Activated naive CD8-positive, alpha-beta T cell treated with anti-CD3 and anti-CD28 coated beads, Interleukin-2, amount 50 U/mL, for 24 hours (primary cell): Measurements from ENCODE around the gene SHISA7.
A peak's percentile ranks its signal among the peaks of the same experiment; 100 is the strongest.

Experiments used
- ATAC-seq: fragments of 150-1000 bp; cut with Tn5 transposase; one replicate; pipeline ENCODE4 v1.10.0; 2021
- DNase-seq: peaks from one replicate; pipeline ENCODE4 v3.0.0; 2021
- H3K27ac Mint-ChIP-seq: one replicate; pipeline ENCODE4 v1.8.0; 2021; ENCODE audit warnings: mild to moderate bottlenecking, mixed read lengths
- H3K27me3 Mint-ChIP-seq: one replicate; pipeline ENCODE4 v1.8.0; 2021; ENCODE audit warnings: mixed read lengths
- H3K36me3 Mint-ChIP-seq: one replicate; pipeline ENCODE4 v1.8.0; 2021; ENCODE audit warnings: low read depth, mixed read lengths
- H3K4me1 Mint-ChIP-seq: one replicate; pipeline ENCODE4 v1.8.0; 2021; ENCODE audit warnings: mixed read lengths
- H3K4me3 Mint-ChIP-seq: one replicate; pipeline ENCODE4 v1.8.0; 2021; ENCODE audit warnings: mild to moderate bottlenecking, moderate library complexity, mixed read lengths
- H3K9me3 Mint-ChIP-seq: one replicate; pipeline ENCODE4 v1.8.0; 2021; ENCODE audit warnings: mixed read lengths

The SHISA7 gene

GRCh38 chr19:55443045-55443823, at the start of gene SHISA7:
Gene SHISA7, minus strand, starts transcription at chr19:55443300. Its CDS starts 437 bp downstream, at chr19:55442863.
- no peak within 1 kb of the TSS for H3K4me3 Mint-ChIP-seq
- H3K4me1 Mint-ChIP-seq: peaks cover 15% of the 10 kb centered on the region
- peaks cover 70% of the 10 kb centered on the region for H3K27me3 Mint-ChIP-seq
- H3K27ac Mint-ChIP-seq: no peak within 1 kb of the TSS
- ATAC-seq: no peak
- DNase-seq: no peak
- H3K9me3 Mint-ChIP-seq: no peaks in the 10 kb centered on the region
- H3K36me3 Mint-ChIP-seq: no peaks in the 10 kb centered on the region

- no peaks in the 10 kb centered on the region for H3K36me3 Mint-ChIP-seq
- DNase-seq (no peak), ATAC-seq (no peak)
- no peaks in the 10 kb centered on the region for H3K9me3 Mint-ChIP-seq
- H3K27ac Mint-ChIP-seq: no peak overlapping the region
- H3K4me3 Mint-ChIP-seq: no peak overlapping the region
- H3K27me3 Mint-ChIP-seq: peaks cover 16% of the 10 kb centered on the region
- H3K4me1 Mint-ChIP-seq: peaks cover 6% of the 10 kb centered on the region
Observed at GRCh38 chr19:55492362-55492944, 49.4 kb upstream of the SHISA7 start.

- no peak overlapping the region for H3K4me3 Mint-ChIP-seq
- no peaks in the 10 kb centered on the region for H3K36me3 Mint-ChIP-seq
- peaks cover 13% of the 10 kb centered on the region for H3K4me1 Mint-ChIP-seq
- no peaks in the 10 kb centered on the region for H3K9me3 Mint-ChIP-seq
- no peak for ATAC-seq
- DNase-seq: no peak
- peaks cover 16% of the 10 kb centered on the region for H3K27me3 Mint-ChIP-seq
- no peak overlapping the region for H3K27ac Mint-ChIP-seq
Observed at GRCh38 chr19:55491546-55492360, 48.7 kb upstream of the SHISA7 start.

- no peaks in the 10 kb centered on the region for H3K9me3 Mint-ChIP-seq
- no peak overlapping the region for H3K4me3 Mint-ChIP-seq
- DNase-seq (no peak), ATAC-seq (no peak)
- no peak overlapping the region for H3K27ac Mint-ChIP-seq
- peaks cover 17% of the 10 kb centered on the region for H3K4me1 Mint-ChIP-seq
- H3K27me3 Mint-ChIP-seq: peaks cover 16% of the 10 kb centered on the region
- H3K36me3 Mint-ChIP-seq: no peaks in the 10 kb centered on the region
Observed at GRCh38 chr19:55490478-55491432, 47.7 kb upstream of the SHISA7 start.

GRCh38 chr19:55489711-55490477, 46.8 kb upstream of the SHISA7 start:
- ATAC-seq: no peak
- no peak overlapping the region for H3K27ac Mint-ChIP-seq
- H3K4me3 Mint-ChIP-seq: no peak overlapping the region

GRCh38 chr19:55488986-55489710, 46.0 kb upstream of the SHISA7 start:
- no peak for ATAC-seq
- peaks cover 10% of the 10 kb centered on the region for H3K27me3 Mint-ChIP-seq
- no peak overlapping the region for H3K27ac Mint-ChIP-seq
- peaks cover 19% of the 10 kb centered on the region for H3K4me1 Mint-ChIP-seq
- no peaks in the 10 kb centered on the region for H3K9me3 Mint-ChIP-seq
- H3K36me3 Mint-ChIP-seq: no peaks in the 10 kb centered on the region
- DNase-seq: no peak
- H3K4me3 Mint-ChIP-seq: no peak overlapping the region

More at GRCh38 chr19:55489711-55490477, 46.8 kb upstream of the SHISA7 start:
- H3K36me3 Mint-ChIP-seq: no peaks in the 10 kb centered on the region
- DNase-seq: no peak
- no peaks in the 10 kb centered on the region for H3K9me3 Mint-ChIP-seq
- peaks cover 16% of the 10 kb centered on the region for H3K27me3 Mint-ChIP-seq
- H3K4me1 Mint-ChIP-seq: peaks cover 19% of the 10 kb centered on the region

DNA sequence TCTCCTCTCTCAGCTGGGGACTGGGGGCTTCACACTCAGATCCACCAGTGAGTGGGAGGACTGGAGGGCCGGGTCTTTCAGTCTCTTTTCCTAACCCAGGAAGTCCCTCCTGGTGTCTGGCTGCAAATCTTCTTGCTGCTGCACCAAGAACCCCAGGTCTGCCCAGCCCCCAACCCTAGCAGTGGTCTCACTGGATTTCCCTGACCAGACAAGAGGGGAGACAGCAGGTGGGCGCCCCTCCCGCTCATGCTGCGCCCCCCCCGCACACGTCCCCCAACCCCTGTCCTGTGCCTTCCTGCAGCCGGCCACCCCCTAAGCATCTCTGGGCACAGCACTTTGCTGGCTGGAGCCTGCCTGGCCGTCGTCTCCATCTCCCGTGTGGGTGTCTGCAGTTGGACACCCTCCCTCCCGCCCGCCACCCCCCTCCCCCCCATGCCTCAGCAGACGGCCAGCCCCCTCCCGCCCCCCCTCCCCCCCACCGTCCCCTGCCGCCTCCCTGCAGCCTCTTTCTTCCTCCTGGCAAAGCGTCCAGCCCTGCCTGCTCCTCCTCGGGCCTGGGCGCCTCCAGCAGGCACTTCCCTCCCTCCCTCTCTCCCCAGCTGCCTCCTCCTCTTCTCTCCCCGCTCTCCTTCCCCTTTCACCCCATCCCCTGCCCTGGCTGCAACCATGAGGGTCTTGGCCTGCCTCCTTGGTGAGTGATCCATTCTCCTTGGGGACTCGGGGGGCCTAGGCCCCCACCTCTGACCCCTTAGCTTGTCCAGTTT, 45.0 kb upstream of the SHISA7 start, which contains the start of gene SSC5D:
Gene SSC5D, plus strand, starts transcription at position 513 of the 764 bp plus-strand sequence. Its CDS starts 154 bp downstream, at position 667.
- H3K36me3 Mint-ChIP-seq: no peaks in the 10 kb centered on the region
- peak within 1 kb of the TSS; percentile 65 for H3K4me3 Mint-ChIP-seq
- peak; percentile 2 for ATAC-seq
- H3K27me3 Mint-ChIP-seq: peaks cover 8% of the 10 kb centered on the region
- DNase-seq: no peak
- H3K4me1 Mint-ChIP-seq: peaks cover 19% of the 10 kb centered on the region
- H3K27ac Mint-ChIP-seq: peak within 1 kb of the TSS; percentile 80
- H3K9me3 Mint-ChIP-seq: no peaks in the 10 kb centered on the region

DNA sequence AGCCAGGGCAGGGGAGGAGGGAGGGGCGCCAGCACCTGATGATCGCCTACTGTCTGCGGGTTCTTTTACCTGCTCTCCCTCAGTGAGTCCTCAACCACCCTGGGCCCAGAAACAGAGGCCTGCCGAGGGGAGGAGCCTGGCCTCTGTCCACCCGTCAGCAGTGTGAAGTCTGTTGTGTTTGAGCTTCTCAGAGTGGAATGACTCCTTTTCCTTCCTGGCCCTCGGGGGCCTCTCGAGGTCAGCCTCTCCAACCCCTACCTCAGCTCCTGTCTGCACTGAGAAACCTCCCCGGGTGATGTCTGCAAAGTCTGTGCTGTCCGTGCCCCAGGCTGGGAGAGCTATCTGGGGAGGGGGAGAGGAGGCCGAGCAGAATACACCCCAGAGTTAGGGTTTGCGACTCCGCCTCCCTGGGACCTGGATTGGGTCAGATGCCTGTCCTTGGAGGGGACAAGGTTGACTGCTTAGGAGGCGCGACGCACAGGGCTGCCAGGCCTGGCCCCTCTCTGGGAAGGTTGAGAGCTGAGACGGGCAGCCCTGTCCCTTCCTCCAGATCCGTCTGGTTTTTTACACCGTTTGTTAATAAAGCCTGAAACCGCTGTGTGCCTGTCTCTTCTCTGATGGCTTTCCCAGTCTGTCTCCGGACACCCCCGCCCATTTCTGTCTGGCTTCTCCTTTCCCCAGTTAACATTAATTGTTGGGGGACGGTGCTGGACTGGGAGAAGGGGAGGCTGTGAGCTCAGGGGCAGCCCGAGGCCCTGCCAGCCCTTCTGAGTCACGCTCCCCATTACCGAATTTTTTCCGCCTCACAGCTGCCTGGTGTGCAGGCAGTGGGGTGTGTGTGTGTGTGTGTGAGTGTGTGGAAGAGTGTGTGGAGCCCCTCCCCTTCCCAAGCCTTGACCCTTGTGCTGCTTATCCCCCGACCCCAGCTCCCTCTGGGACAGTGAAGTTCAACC, 44.1 kb upstream of the SHISA7 start:
- peak; percentile 74 for ATAC-seq
- Mint-ChIP-seq H3K9me3 (no peaks in the 10 kb centered on the region), H3K36me3 (no peaks in the 10 kb centered on the region), H3K4me3 (peak overlapping the region; percentile 65), H3K4me1 (peaks cover 19% of the 10 kb centered on the region), H3K27ac (peak overlapping the region; percentile 80), H3K27me3 (peaks cover 6% of the 10 kb centered on the region)
- peak; percentile 79 for DNase-seq

- no peaks in the 10 kb centered on the region for H3K27me3 Mint-ChIP-seq
Observed at GRCh38 chr19:55486043-55486970, 43.2 kb upstream of the SHISA7 start.

DNA sequence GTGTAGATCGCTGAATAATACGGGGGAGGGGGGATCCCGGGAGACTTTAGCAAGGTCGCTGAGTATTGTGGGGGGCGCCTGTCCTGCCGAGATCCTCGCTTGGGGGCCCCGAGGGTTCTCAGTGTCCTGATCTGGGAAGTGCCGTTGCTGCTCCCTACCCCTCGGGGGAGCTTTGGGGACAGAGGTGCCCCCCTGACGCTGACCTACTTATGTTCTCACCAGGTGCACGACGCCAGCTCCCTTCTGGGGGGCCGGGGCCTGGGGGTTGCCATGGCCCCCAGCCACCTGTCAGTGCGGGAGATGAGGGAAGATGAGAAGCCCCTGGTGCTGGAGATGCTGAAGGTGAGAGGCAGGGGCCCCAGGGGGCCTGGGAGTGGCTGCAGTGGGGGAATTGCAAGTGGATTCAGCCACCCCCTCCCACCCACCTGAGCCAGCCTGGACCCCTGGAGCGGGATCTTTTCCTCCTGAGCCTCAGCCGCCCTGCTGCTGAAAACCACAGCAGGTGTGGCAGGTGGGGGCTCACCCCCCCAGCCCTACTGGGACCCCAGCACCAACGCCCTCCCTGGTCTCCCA, 42.4 kb upstream of the SHISA7 start:
- Mint-ChIP-seq H3K4me3 (peak overlapping the region; percentile 78), H3K9me3 (no peaks in the 10 kb centered on the region), H3K36me3 (no peaks in the 10 kb centered on the region), H3K4me1 (peaks cover 19% of the 10 kb centered on the region), H3K27me3 (no peaks in the 10 kb centered on the region), H3K27ac (peak overlapping the region; percentile 81)
- DNase-seq (no peak), ATAC-seq (peak; percentile 5)

More at GRCh38 chr19:55486043-55486970, 43.2 kb upstream of the SHISA7 start:
- Mint-ChIP-seq H3K4me3 (peak overlapping the region; percentile 78), H3K4me1 (peaks cover 19% of the 10 kb centered on the region), H3K9me3 (no peaks in the 10 kb centered on the region), H3K36me3 (no peaks in the 10 kb centered on the region), H3K27ac (peak overlapping the region; percentile 81)
- ATAC-seq (no peak), DNase-seq (no peak)
